ENCODE results near the gene DHCR7. TPM values are rescaled to one million over a fixed set of nuclear protein-coding genes. Genes with fewer than 3 reads are reported as not detected.

Gene DHCR7
- total RNA-seq, 1 donor from 2014 or later: 97.0 TPM

DNA sequence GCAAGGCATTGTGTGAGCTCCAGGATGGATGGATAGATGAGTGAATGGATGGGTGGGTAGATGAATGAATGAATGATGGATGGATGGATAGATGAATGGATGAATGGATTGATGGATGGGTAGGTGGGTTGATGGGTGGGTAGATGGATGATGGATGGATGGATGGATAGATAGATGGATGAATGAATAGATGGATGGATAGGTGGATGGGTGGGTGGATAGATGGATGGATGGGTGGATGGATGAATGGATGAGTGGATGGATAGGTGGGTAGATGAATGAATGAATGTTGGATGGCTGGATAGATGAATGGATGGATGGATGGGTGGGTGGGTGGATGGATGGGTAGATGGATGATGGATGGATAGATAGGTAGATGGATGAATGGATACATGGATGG, 33.5 kb downstream of the DHCR7 start:
- no peak overlapping the region for H3K4me3 Mint-ChIP-seq
- no peak overlapping the region for H3K27ac Mint-ChIP-seq
- DNase-seq (ENCODE audit: extremely low spot score, unreplicated experiment): no peak
- peaks cover 5% of the 10 kb centered on the region for H3K9me3 Mint-ChIP-seq
- no peaks in the 10 kb centered on the region for H3K36me3 Mint-ChIP-seq
- H3K27me3 Mint-ChIP-seq: peaks cover 11% of the 10 kb centered on the region
- TF ChIP-seq CTCF (conservative IDR thresholded peaks at IDR 0.05): no peak
- H3K4me1 Mint-ChIP-seq (ENCODE audit: unreplicated experiment): no peaks in the 10 kb centered on the region

DNA sequence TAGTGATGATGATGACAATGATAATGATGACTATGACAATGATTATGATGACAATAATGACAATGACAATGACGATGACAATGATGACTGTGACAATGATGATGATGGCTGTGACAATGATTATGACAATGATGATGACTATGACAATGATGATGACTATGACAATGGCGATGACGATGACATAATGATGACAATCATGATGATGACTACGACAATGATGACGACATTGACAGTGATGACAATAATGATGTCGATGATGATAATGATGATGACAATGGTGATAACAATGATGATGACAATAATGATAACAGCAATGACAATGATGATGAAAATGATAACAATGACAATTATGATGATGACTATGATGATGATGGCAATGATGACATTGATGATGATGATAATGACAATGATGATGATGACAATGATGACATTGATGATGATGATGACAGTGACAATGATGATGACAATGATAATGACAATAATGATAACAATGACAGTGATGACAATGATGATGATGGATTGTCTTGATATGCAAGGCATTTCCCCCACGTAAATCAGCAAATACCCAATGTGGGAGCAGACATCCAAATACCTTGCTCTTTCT, 37.7 kb downstream of the DHCR7 start:
- Mint-ChIP-seq H3K36me3 (no peaks in the 10 kb centered on the region), H3K4me1 (ENCODE audit: unreplicated experiment) (no peaks in the 10 kb centered on the region), H3K27me3 (peaks cover 13% of the 10 kb centered on the region), H3K4me3 (no peak overlapping the region), H3K27ac (no peak overlapping the region), H3K9me3 (peaks cover 5% of the 10 kb centered on the region)
- no peak for DNase-seq (ENCODE audit: extremely low spot score, unreplicated experiment)
- no peak for TF ChIP-seq CTCF (conservative IDR thresholded peaks at IDR 0.05)

GRCh38 chr11:71408826-71409225, 39.4 kb downstream of the DHCR7 start:
- H3K36me3 Mint-ChIP-seq: no peaks in the 10 kb centered on the region
- H3K27me3 Mint-ChIP-seq: peaks cover 14% of the 10 kb centered on the region
- no peak for DNase-seq (ENCODE audit: extremely low spot score, unreplicated experiment)
- no peak overlapping the region for H3K27ac Mint-ChIP-seq
- H3K4me3 Mint-ChIP-seq: no peak overlapping the region
- TF ChIP-seq CTCF (conservative IDR thresholded peaks at IDR 0.05): no peak
- no peaks in the 10 kb centered on the region for H3K4me1 Mint-ChIP-seq (ENCODE audit: unreplicated experiment)
- H3K9me3 Mint-ChIP-seq: peaks cover 5% of the 10 kb centered on the region

GRCh38 chr11:71407356-71407755, 40.8 kb downstream of the DHCR7 start:
- Mint-ChIP-seq H3K27me3 (peaks cover 14% of the 10 kb centered on the region), H3K9me3 (peaks cover 5% of the 10 kb centered on the region), H3K4me3 (no peak overlapping the region), H3K4me1 (ENCODE audit: unreplicated experiment) (no peaks in the 10 kb centered on the region), H3K36me3 (no peaks in the 10 kb centered on the region), H3K27ac (no peak overlapping the region)
- no peak for DNase-seq (ENCODE audit: extremely low spot score, unreplicated experiment)
- TF ChIP-seq CTCF (conservative IDR thresholded peaks at IDR 0.05): no peak

- Mint-ChIP-seq H3K4me3 (no peak overlapping the region), H3K9me3 (peaks cover 5% of the 10 kb centered on the region), H3K27ac (no peak overlapping the region), H3K27me3 (peaks cover 11% of the 10 kb centered on the region), H3K36me3 (no peaks in the 10 kb centered on the region), H3K4me1 (ENCODE audit: unreplicated experiment) (no peaks in the 10 kb centered on the region)
- no peak for DNase-seq (ENCODE audit: extremely low spot score, unreplicated experiment)
- no peak for TF ChIP-seq CTCF (conservative IDR thresholded peaks at IDR 0.05)
Measured at GRCh38 chr11:71406681-71407080, 41.5 kb downstream of the DHCR7 start.

- H3K4me1 Mint-ChIP-seq (ENCODE audit: unreplicated experiment): no peaks in the 10 kb centered on the region
- peaks cover 6% of the 10 kb centered on the region for H3K27me3 Mint-ChIP-seq
- H3K36me3 Mint-ChIP-seq: no peaks in the 10 kb centered on the region
- TF ChIP-seq CTCF (conservative IDR thresholded peaks at IDR 0.05): no peak
- H3K27ac Mint-ChIP-seq: no peak overlapping the region
- H3K9me3 Mint-ChIP-seq: no peaks in the 10 kb centered on the region
- H3K4me3 Mint-ChIP-seq: no peak overlapping the region
- DNase-seq (ENCODE audit: extremely low spot score, unreplicated experiment): no peak
Measured at GRCh38 chr11:71404209-71404608, 44.0 kb downstream of the DHCR7 start.
